Measurements from ENCODE around the gene AWAT1.

DNA sequence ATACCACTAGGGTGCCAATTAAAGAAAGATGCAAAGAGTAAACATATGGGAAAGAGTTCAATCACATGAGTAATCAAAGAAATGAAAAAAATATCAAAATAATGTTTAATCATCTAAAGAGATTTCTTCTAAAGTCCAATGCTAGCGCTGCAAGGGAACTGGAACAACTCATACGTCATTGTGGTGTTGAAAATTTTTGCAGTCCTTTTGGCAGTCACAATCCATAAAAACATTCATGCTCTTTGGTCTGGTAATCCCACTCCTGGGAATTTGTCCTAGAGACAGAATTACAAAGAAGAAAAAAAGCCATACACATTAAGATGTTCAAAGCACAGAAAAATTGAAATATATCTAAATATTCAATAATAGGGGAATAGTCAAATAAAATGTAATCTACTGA lies 21.0 kb downstream of the AWAT1 start:
- TF ChIP-seq, protein P1, sequence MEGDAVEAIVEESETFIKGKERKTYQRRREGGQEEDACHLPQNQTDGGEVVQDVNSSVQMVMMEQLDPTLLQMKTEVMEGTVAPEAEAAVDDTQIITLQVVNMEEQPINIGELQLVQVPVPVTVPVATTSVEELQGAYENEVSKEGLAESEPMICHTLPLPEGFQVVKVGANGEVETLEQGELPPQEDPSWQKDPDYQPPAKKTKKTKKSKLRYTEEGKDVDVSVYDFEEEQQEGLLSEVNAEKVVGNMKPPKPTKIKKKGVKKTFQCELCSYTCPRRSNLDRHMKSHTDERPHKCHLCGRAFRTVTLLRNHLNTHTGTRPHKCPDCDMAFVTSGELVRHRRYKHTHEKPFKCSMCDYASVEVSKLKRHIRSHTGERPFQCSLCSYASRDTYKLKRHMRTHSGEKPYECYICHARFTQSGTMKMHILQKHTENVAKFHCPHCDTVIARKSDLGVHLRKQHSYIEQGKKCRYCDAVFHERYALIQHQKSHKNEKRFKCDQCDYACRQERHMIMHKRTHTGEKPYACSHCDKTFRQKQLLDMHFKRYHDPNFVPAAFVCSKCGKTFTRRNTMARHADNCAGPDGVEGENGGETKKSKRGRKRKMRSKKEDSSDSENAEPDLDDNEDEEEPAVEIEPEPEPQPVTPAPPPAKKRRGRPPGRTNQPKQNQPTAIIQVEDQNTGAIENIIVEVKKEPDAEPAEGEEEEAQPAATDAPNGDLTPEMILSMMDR (IDR thresholded peaks at IDR 0.05; ENCODE audit: insufficient read depth, low read depth, low read length): no peak
- no peak for TF ChIP-seq EZH2 (IDR thresholded peaks at IDR 0.05; ENCODE audit: insufficient read depth, low read length)
